OCI-LY7 (cell line): ENCODE data around the gene ZDHHC1.

Experiments used
- EZH2phosphoT487 ChIP-seq: fragments of 200-600 bp; sonication (generic); IDR thresholded peaks from 2 replicates; pipeline ENCODE4 v1.6.1; 2018; ENCODE audit warnings: low read depth, borderline replicate concordance, mild to moderate bottlenecking, mixed run types, antibody characterized with exemption, low read length, moderate library complexity, mixed read lengths
- TF ChIP-seq, protein P1 (sequence below): fragments of 200-600 bp; sonication (generic); conservative IDR thresholded peaks from 2 replicates; pipeline ENCODE4 v1.5.1; 2014; ENCODE audit warnings: mild to moderate bottlenecking, antibody characterized with exemption, low read length, moderate library complexity, mixed read lengths

GRCh38 chr16:67424261-67424615 is 8.0 kb upstream of the ZDHHC1 start:
- no peak for TF ChIP-seq EZH2phosphoT487
- TF ChIP-seq, protein P1, sequence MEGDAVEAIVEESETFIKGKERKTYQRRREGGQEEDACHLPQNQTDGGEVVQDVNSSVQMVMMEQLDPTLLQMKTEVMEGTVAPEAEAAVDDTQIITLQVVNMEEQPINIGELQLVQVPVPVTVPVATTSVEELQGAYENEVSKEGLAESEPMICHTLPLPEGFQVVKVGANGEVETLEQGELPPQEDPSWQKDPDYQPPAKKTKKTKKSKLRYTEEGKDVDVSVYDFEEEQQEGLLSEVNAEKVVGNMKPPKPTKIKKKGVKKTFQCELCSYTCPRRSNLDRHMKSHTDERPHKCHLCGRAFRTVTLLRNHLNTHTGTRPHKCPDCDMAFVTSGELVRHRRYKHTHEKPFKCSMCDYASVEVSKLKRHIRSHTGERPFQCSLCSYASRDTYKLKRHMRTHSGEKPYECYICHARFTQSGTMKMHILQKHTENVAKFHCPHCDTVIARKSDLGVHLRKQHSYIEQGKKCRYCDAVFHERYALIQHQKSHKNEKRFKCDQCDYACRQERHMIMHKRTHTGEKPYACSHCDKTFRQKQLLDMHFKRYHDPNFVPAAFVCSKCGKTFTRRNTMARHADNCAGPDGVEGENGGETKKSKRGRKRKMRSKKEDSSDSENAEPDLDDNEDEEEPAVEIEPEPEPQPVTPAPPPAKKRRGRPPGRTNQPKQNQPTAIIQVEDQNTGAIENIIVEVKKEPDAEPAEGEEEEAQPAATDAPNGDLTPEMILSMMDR, result no peak
